ENCODE results near the gene FTSJ3. TPM values are rescaled to one million over a fixed set of nuclear protein-coding genes. Genes with fewer than 3 reads are reported as not detected.
"Not testable (repeated sequence)": the region's sequence is repeated elsewhere in the genome, so short reads cannot be mapped to it uniquely, and the experiment has no call there.

Gene FTSJ3
- total RNA-seq, 2 donors from 2014 or later: 25.9 to 28.4 TPM

DNA sequence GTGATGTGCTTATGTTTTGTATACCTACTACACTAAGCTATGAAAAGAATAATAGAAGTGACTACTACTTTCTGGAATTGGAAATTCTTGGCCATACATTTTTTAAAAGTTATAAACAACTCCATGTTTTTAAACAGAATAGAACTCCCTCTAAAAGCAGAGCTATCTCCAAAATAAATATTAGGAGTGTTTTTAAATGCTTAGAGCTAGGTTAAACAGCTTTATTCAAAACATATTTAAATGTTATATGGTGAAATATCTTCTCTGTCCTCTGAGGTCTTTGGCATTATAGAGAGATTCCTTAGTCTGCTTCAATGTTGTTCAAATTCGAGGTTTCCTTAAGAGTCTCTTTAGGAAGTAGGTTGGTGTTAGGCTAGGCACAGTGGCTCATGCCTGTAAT lies 23.1 kb downstream of the FTSJ3 start:
- intact Hi-C loops (cut with DNase I, micrococcal nuclease): no loop called here
- ATAC-seq: no peak
- DNase-seq: no peak

DNA sequence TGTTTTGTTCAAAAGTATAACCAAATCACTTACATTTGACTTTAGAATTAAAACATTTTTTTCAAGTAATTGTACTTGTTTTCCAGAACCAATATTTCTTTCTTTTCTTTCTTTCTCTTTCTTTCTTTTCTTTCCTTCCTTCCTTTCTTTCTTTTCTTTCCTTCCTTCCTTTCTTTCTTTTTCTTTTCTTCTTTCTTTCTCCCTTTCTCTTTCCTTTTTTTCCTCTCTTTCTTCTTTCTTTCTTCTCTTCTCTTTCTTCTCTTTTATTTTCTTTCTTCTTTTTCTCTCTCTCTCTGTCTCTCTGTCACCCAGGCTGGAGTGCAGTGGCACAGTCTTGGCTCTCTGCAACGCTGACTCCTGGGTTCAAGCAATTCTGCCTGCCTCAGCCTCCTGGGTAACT lies 26.7 kb downstream of the FTSJ3 start:
- no peak for DNase-seq
- intact Hi-C loops (cut with DNase I, micrococcal nuclease): no loop called here
- ATAC-seq: no peak

DNA sequence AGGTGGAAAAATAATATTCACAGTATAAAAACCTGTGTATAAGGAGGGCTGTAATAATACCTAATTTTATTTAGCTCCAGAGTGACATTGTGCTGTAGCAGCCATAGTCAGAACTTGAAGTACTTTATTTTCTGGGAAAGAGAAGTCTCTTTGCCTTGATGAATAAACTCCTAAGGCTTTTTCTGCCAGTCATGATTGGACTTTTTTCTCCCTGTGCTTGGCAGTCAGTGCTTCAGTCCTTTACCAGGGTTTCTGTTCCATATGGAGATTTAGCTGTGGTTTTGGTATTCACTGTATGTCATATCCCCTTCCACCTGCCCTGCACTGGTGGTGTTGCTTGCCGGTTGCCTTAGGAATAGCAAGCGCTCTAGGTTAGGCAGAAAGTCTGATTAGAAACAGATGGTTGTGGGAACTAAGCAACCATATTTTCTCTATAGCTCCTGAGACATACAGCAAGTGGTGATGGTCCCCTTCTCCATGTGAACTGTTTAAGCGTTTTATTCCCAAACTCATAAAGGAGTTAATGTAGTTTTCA lies 28.8 kb downstream of the FTSJ3 start:
- intact Hi-C loops (cut with DNase I, micrococcal nuclease): no loop called here
- ATAC-seq: no peak
- DNase-seq: no peak

DNA sequence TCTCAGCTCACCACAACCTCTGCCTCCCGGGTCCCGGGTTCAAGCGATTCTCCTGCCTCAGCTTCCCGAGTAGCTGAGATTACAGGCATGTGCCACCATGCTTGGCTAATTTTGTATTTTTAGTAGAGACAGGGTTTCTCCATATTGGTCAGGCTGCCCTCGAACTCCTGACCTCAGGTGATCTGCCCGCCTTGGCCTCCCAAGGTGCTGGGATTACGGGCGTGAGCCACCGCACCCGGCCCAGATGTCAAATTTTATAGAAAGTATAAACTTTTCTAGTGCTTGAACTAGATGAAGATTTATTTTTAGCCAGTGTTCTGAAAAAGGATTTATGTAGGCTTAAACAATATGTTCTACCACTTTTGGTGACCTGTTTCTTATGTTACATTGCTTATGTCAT lies 31.1 kb downstream of the FTSJ3 start:
- DNase-seq; ATAC-seq; intact Hi-C loops (cut with DNase I, micrococcal nuclease): not testable (repeated sequence)

DNA sequence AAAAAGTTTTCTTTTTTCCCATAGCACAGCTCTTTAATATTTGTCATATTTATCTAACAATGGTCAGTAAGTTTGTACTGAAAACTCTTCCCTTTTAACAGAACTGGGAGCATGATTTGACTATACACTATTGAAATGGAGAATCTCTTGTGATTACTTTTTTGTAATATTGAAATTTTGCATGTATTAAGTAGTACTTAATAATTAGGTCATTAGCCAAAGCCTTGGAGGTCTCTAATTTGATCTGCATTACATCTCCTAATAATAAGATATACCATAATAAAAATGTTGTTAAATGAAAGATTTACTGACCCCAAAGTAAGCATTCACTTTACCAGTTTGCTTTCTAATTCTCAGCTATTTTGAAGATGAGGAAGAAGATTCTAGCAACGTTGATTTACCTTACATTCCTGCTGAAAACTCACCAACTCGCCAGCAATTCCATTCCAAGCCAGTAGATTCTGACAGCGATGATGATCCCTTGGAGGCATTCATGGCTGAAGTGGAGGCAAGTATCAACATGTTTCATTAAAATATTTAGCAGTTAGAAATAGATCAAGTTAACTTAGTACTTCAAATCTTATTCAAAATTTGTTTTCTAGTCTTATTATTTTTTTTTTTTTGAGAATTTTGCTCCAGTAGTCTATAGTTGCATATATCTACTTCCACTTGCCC lies 35.3 kb downstream of the FTSJ3 start:
- no peak for ATAC-seq
- intact Hi-C loops (cut with DNase I, micrococcal nuclease): no loop called here
- no peak for DNase-seq

DNA sequence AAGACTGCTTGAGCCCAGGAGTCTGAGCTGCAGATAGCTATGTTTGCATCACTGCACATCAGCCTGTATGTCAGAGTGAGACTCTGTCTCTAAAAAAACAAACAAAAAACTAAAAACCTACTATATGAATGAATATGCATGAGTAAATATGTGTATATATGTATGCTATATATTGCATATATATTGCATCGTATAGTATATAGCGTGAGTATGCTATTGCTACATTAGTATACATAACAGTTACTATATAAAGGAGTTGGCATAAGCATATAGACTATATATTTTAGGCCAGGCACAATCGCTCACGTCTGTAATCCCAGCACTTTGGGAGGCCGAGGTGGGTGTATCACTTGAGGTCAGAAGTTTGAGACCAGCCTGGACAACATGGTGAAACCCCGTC lies 37.4 kb downstream of the FTSJ3 start:
- intact Hi-C loops (cut with DNase I, micrococcal nuclease): no loop called here
- ATAC-seq: no peak
- no peak for DNase-seq

DNA sequence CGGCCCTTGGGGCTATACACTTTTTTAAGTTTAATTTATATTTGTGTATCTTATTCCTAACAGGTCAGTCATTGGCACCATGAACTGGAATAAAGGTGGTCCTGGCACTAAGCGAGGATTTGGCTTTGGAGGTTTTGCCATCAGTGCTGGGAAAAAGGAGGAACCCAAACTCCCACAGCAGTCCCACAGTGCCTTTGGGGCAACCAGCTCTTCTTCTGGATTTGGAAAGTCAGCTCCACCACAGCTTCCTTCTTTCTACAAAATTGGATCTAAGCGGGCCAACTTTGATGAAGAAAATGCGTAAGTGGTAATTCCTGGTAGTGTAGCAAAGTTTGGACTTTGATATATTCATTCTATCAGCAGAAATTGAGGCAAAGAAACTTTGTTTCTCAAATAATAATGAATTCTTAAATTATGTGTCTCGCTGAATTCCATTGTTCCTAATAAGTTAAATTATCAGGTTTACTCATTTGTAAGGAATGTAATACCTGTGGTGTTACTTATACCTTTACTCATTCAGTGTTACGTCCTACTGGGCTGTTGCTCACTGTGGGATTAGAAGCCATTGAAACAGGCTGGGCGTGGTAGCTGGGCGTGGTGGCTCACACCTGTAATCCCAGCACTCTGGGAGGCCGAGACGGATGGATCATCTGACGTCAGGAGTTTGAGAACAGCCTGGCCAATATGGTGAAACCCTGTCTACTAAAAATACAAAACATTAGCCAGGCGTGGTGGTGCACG lies 40.3 kb downstream of the FTSJ3 start:
- intact Hi-C loops (cut with DNase I, micrococcal nuclease): no loop called here
- no peak for ATAC-seq
- DNase-seq: no peak

DNA sequence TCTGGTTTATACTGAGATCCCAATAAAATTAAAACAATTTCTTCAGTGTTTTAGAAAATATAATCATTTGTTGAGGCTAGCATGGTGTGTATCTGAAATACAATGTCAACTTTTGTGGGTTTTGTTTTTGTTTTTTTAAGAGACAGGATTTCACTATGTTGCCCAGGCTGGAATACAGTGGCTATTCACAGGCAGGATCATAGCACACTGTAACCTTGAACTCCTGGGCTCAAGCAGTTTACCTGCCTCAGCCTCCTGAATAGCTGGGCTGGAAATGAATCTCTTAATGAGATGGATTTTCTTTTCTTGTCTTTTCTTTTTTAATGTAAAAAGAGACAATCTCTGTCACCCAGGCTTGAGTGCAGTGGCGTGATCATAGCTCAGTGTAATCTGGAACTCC lies 41.3 kb downstream of the FTSJ3 start:
- intact Hi-C loops (cut with DNase I, micrococcal nuclease): no loop called here
- ATAC-seq (no peak), DNase-seq (no peak)

DNA sequence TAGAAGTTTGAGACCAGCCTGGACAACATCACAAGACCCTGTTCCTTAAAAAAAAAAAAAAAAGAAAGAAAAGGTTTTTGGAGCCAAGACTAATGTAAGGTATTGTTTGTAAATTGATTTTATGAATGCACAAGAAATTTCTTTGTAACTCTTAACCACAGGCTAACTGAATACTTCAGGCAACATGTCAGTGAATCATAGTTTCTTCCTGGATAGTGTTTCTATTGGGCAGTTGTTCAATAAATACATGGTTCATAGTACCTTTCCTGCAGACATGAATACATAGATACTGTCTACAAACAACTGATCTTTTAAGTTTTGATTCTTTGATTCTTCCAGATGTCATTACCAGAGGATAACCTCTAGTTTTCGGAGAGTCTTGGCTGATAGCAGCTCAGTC lies 41.9 kb downstream of the FTSJ3 start:
- ATAC-seq (no peak), DNase-seq (no peak)
- intact Hi-C loops (cut with DNase I, micrococcal nuclease): no loop called here

DNA sequence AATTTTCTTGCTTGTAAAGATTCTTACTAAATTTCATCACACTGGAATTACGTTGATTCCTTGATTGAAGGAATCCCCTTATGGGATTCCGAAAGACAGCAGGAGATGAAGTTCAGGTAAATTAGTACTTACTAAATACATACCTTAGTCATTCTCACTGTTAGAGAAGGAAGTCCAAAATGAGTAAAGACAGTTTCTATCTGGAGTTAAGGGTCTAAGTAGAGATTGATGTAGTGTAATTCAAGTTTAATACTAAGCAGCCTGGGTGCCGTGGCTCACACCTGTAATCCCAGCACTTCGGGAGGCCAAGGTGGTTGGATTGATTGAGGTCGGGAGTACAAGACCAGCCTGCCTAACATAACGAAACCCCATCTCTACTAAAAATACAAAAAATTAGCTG lies 43.9 kb downstream of the FTSJ3 start:
- intact Hi-C loops (cut with DNase I, micrococcal nuclease): no loop called here
- no peak for DNase-seq
- no peak for ATAC-seq

DNA sequence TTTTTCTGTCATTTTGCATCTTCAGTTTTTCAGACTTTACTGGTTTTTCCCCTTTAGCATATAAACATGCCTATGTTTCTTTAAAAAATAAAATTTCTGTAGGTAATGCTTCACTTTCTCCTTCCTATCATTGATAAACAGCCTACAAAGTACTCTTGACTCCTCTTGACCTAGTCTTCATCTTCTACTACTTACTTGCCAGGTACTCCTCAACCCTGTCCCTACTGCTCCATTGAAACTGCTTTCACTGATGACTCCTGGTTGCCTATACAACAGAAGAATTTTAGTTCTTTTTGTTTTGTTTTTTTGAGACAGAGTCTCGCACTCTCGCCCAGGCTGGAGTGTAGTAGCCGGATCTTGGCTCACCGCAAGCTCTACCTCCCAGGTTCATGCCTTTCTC lies 46.5 kb downstream of the FTSJ3 start:
- intact Hi-C loops (cut with DNase I, micrococcal nuclease): no loop called here
- no peak for DNase-seq
- no peak for ATAC-seq

DNA sequence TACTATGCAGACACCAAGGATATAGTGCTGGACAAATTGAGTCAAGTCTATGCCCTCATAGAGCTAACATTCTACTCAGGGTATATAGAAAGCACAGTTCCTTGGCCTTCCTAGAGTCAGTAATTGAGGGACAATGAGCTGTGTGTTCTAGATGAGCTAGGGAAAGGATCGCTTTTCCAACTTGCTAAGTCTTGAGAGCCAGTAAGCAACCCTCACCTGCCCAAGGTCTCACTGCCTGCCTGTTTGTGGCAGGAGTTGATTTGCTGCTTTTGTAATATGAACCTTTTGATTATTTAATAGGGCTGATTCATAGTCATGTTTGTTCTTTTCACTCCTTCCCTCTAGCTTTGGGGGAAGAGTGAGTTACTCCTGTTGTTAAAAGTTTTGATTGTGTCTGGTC lies 47.0 kb downstream of the FTSJ3 start:
- DNase-seq (no peak), ATAC-seq (no peak)
- intact Hi-C loops (cut with DNase I, micrococcal nuclease): no loop called here

DNA sequence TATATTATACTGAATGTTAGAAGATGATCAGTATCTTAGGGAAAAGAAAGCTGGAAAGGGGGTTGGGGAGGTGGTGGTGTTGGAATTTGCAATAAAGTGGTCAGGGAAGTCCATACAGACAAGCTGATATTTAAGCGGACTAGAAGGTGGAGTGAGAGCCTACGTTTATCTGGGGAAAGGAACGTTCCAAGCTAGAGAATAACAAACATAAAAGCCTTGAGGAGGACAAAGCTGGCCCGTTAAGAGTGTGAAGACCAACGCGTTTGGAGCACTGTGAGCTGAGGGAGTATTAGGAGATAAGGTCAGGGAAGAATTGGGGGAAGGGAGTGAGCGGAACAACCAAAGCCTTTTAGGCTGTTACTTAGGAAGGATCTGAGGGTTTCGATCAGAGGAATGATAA lies 52.0 kb downstream of the FTSJ3 start:
- ATAC-seq (no peak), DNase-seq (no peak)
- intact Hi-C loops (cut with DNase I, micrococcal nuclease): no loop called here

DNA sequence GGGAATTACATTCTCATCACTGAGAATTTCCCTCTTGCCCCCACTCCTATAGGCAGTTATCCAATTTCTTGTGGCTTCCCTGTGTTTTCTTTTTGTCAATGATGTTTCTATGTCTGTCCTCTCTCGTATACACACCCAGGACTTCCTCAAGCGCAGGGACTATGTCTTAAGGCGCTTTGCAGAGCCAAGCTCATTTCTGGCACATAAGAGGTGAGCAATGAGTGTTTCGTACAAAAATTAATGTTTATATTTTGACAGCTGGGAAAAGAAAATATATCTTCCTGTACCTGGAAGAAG lies 52.5 kb downstream of the FTSJ3 start:
- DNase-seq (no peak), ATAC-seq (no peak)
- intact Hi-C loops (cut with DNase I, micrococcal nuclease): no loop called here

DNA sequence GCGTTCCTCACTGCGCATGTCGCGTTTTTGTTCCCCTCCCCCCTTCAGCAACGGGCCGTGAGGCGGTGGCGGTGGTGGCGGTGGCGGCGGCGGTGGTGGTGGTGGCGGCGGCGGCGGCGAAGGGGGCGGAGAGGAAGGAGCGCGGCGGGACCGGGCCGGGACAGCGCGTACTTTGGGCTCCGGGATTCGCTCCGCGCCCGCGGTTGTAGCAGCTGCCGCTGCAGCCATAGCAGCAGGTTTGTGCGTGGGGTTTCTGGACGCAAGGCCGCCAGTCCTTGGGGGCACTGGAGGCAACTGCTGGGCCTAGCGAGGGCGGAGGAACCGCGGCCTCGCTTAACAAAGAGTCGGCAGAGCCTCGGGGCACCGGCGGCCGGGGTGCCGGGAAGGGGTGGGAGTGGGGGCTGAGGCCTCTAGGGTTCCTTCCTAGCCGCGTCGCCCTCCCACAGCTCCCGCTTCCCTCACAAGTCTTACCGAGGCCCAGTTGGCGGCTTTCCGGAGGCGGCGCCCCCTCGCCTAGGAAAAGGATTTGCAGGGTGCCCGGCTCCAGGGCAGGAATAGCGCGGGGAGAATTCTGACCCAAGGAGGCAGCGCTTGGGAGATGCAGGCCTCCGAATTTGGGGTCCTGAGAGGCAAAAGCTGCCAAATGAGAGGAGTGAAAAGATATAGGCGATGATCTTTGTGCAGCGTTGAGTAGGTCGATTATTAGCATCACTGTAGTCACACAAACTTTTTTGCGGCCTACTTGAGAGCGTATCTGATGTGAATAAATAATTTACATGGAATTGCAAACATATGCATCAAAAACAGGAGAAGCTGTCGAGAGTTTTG lies 53.1 kb downstream of the FTSJ3 start, which contains the start of gene DDX42:
DDX42 (plus strand) TSS at position 30 of the 828 bp plus-strand sequence. CDS start 12,880 bp downstream, outside the sequence.
- intact Hi-C loops (cut with DNase I, micrococcal nuclease): no loop called here

DNA sequence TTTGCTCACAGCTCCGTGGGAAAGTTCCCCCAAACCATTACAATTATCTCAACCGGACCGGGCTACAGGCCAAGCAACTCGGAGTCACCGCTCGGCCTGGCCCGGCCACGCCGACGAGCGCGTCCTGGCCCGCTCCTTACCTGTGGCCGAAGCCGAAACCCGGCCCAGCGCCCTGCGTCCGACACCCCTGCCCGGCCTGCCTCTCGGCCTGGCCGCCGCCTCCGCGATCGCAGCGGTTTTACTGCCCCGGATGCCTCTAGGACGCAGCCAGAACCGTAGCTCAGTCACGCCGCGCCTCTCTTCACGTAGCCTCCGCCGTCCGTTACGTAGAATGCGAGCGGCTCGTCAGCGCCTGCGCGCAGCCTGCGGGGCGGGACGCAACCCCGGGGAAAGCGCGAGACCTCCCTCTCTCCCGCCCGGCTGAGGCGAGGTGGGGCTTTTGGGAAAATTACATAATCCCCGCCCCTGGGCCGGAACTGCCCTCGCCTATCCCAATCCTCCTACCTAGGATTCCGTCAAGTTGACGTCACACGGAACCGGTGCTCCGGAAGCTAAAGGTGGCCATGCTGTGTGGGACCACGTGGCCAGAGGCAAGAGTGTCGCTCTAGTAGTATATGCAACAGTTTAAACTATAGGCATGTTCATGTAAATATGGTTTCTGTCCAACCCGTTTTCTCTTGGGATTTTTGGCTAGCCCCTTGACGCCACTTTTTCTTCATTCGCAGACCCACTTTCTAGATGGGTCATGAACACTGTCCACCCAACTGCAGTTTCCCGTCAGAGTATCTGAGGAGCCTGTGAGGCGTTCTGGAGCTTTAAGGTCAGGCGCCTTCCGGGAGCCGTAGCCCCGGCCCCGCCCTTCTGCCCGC lies 54.0 kb downstream of the FTSJ3 start, which contains the start of gene CCDC47:
CCDC47 (minus strand) TSS at position 326 of the 869 bp plus-strand sequence. CDS start 7,422 bp downstream, outside the sequence.
- DNase-seq (peak; percentile 98 to 99), ATAC-seq (peak; percentile 87)
- intact Hi-C loops (cut with DNase I, micrococcal nuclease): no loop called here

More for the DNA sequence above, 53.1 kb downstream of the FTSJ3 start, which contains the start of gene DDX42:
- DNase-seq: peak; percentile 50 to 93
- ATAC-seq: peak; percentile 28

DNA sequence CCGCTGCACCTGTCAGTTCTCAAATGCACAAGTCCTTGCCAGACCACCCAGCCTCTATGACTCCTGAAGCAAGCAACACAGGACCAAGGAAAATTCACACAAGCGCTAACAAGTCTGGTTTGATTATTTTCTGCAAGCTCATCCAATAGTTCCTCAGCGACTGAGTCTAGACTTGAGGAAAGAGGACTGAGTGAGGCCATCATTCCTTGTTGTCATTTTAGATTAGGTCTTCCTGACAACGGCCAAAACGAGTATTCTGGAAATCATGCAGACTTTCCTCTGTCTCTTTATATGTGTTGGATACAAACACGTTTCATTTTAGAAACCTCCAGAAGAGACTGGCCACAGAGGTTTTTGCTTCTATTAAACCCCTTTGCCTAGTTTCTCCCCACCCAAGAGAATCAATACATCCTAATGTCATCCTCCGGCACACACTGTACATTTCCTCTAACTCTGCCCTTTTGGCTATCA lies 54.6 kb downstream of the FTSJ3 start:
- DNase-seq: no peak
- intact Hi-C loops (cut with DNase I, micrococcal nuclease): no loop called here
- ATAC-seq: no peak
